RWPE2 (cell line): Measurements from ENCODE around the gene OR13J1.

Experiments
- ATAC-seq: fragments of 200-7000 bp; cut with Tn5 transposase; 3 replicates; pipeline ENCODE4 v1.9.1; 2021; ENCODE audit warnings: low read depth
- DNase-seq: peaks from one replicate; pipeline ENCODE4 v3.0.0-alpha.2; 2020; ENCODE audit warnings: low spot score
- H3K27ac ChIP-seq: fragments of 450-650 bp; 2 replicates; pipeline ENCODE4 v1.5.1; 2017; ENCODE audit warnings: mild to moderate bottlenecking; ENCODE audit not compliant: poor library complexity, severe bottlenecking
- H3K27me3 ChIP-seq: fragments of 250-450 bp; sonication (Bioruptor Pico); 2 replicates; pipeline ENCODE4 v1.5.1; 2021; ENCODE audit warnings: mild to moderate bottlenecking, moderate library complexity; ENCODE audit not compliant: insufficient read depth, poor library complexity, severe bottlenecking
- H3K36me3 ChIP-seq: fragments of 250-450 bp; sonication (Bioruptor Pico); 2 replicates; pipeline ENCODE4 v1.5.1; 2020; ENCODE audit warnings: low read depth, mild to moderate bottlenecking, moderate library complexity
- H3K4me1 ChIP-seq: fragments of 250-450 bp; sonication (Bioruptor Pico); 2 replicates; pipeline ENCODE4 v1.5.1; 2021; ENCODE audit warnings: mild to moderate bottlenecking, moderate library complexity; ENCODE audit not compliant: insufficient read depth, poor library complexity, severe bottlenecking
- H3K4me3 ChIP-seq: fragments of 250-450 bp; sonication (Bioruptor Pico); 2 replicates; pipeline ENCODE4 v1.5.1; 2021; ENCODE audit warnings: mild to moderate bottlenecking, moderate library complexity; ENCODE audit not compliant: severe bottlenecking
- H3K9me3 ChIP-seq: fragments of 250-450 bp; sonication (Bioruptor Pico); 2 replicates; pipeline ENCODE4 v1.5.1; 2021; ENCODE audit warnings: mild to moderate bottlenecking, moderate library complexity; ENCODE audit not compliant: severe bottlenecking
- CTCF ChIP-seq: fragments of 450-650 bp; IDR thresholded peaks from one replicate; pipeline ENCODE4 v1.5.1; 2017; ENCODE audit warnings: mild to moderate bottlenecking, moderate library complexity; ENCODE audit not compliant: poor library complexity, severe bottlenecking

OR13J1 gene

GRCh38 chr9:35820076-35820475 lies 50.1 kb downstream of the OR13J1 start:
- H3K9me3 ChIP-seq, result no peaks in the 10 kb centered on the region
- no peaks in the 10 kb centered on the region for H3K4me1 ChIP-seq
- H3K4me3 ChIP-seq, result no peak overlapping the region
- ATAC-seq (no peak), DNase-seq (no peak)
- no peak for TF ChIP-seq CTCF
- no peaks in the 10 kb centered on the region for H3K36me3 ChIP-seq
- H3K27me3 ChIP-seq, result no peaks in the 10 kb centered on the region
- no peak overlapping the region for H3K27ac ChIP-seq
